DOHH2 (cell line): ENCODE measurements around the gene IQSEC1.

Experiments used
- EZH2phosphoT487 ChIP-seq: fragments of 200-600 bp; sonication (generic); IDR thresholded peaks from 2 replicates; pipeline ENCODE4 v1.6.1; 2017; ENCODE audit warnings: borderline replicate concordance, mild to moderate bottlenecking, antibody characterized with exemption, low read length, moderate library complexity, mixed read lengths
- TF ChIP-seq, protein P1 (sequence below): fragments of 200-600 bp; sonication (generic); IDR thresholded peaks from one replicate; pipeline ENCODE4 v1.5.1; 2014; ENCODE audit warnings: antibody characterized with exemption, mild to moderate bottlenecking, low read depth, low read length; ENCODE audit not compliant: poor library complexity, severe bottlenecking

DNA sequence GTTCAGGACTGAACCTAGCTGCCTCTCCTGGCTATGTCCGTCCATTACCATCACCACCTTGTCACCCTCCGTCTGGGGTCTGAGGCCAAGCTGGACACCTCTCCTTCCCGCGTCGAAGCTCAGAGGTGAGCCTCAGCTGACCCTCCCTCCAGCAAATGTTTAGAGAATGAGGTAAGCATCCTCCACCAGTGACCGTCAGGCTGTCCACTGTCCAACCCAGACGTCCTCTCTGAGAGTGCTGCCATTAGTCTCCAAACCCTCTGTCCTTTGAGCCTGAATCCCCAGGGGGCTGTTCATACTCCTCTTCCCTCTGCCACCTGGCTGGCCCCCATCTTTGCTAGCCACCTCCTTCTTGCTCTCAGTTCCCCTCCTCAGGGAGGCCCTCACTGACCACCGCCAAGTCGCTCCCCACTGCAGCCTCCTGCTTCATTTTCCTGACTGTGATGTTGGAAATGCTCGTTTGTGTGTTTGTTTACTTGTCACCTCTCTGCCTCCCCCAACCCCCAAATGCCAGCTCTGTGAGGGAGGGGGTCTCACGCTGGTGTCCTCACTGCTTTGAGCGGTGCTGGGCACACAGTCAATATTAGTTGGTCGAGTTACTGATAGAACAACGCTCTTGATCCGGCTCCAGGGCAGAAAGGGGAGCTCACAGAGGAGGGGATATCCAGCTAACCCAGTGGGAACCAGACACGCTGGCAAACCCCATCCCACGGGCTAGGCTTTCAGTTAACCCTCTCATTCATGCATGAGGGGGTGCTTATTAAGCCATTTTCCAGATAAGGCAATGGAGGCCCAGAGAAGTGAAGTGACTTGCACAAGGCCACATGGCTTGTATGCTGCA is 64.9 kb downstream of the IQSEC1 start:
- TF ChIP-seq, protein P1, sequence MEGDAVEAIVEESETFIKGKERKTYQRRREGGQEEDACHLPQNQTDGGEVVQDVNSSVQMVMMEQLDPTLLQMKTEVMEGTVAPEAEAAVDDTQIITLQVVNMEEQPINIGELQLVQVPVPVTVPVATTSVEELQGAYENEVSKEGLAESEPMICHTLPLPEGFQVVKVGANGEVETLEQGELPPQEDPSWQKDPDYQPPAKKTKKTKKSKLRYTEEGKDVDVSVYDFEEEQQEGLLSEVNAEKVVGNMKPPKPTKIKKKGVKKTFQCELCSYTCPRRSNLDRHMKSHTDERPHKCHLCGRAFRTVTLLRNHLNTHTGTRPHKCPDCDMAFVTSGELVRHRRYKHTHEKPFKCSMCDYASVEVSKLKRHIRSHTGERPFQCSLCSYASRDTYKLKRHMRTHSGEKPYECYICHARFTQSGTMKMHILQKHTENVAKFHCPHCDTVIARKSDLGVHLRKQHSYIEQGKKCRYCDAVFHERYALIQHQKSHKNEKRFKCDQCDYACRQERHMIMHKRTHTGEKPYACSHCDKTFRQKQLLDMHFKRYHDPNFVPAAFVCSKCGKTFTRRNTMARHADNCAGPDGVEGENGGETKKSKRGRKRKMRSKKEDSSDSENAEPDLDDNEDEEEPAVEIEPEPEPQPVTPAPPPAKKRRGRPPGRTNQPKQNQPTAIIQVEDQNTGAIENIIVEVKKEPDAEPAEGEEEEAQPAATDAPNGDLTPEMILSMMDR, result no peak
- no peak for TF ChIP-seq EZH2phosphoT487
